OCI-M2 (cell line): ENCODE results near the gene FGF12.

Experiments used
- DNase-seq: peaks from one replicate; lab custom pipeline; 2025; ENCODE audit not compliant: unreplicated experiment; lab: John Stamatoyannopoulos, UW

Gene FGF12

GRCh38 chr3:192352142-192352541 lies 375.2 kb downstream of the FGF12 start:
- DNase-seq = no peak

GRCh38 chr3:192351441-192351840 lies 375.9 kb downstream of the FGF12 start:
- DNase-seq = no peak

- DNase-seq = no peak
Measured at GRCh38 chr3:192340031-192340430, 387.3 kb downstream of the FGF12 start.

GRCh38 chr3:192339214-192339613 lies 388.1 kb downstream of the FGF12 start:
- DNase-seq = no peak

- no peak for DNase-seq
Measured at GRCh38 chr3:192336286-192336685, 391.1 kb downstream of the FGF12 start.

- no peak for DNase-seq
Measured at GRCh38 chr3:192332386-192333291, 394.7 kb downstream of the FGF12 start.

- no peak for DNase-seq
Measured at GRCh38 chr3:192331749-192332385, 395.5 kb downstream of the FGF12 start.

- DNase-seq = no peak
Measured at GRCh38 chr3:192326656-192327055, 400.7 kb downstream of the FGF12 start.

GRCh38 chr3:192317564-192317963 lies 409.8 kb downstream of the FGF12 start:
- DNase-seq = no peak

GRCh38 chr3:192313605-192314004 lies 413.7 kb downstream of the FGF12 start:
- DNase-seq = no peak

- DNase-seq = no peak
Measured at GRCh38 chr3:192307631-192308030, 419.7 kb downstream of the FGF12 start.

- DNase-seq = no peak
Measured at GRCh38 chr3:192303235-192303634, 424.1 kb downstream of the FGF12 start.

- no peak for DNase-seq
Measured at GRCh38 chr3:192302721-192303120, 424.6 kb downstream of the FGF12 start.

GRCh38 chr3:192299921-192300320 lies 427.4 kb downstream of the FGF12 start:
- no peak for DNase-seq

GRCh38 chr3:192296845-192297244 lies 430.5 kb downstream of the FGF12 start:
- DNase-seq = no peak

GRCh38 chr3:192284443-192285072 lies 442.8 kb downstream of the FGF12 start:
- no peak for DNase-seq

- DNase-seq = no peak
Measured at GRCh38 chr3:192281207-192281880, 446.0 kb downstream of the FGF12 start.

- DNase-seq = no peak
Measured at GRCh38 chr3:192279664-192280063, 447.7 kb downstream of the FGF12 start.

- no peak for DNase-seq
Measured at GRCh38 chr3:192277477-192277876, 449.9 kb downstream of the FGF12 start.

- no peak for DNase-seq
Measured at GRCh38 chr3:192275741-192276355, 451.5 kb downstream of the FGF12 start.

- DNase-seq = no peak
Measured at GRCh38 chr3:192273697-192274010, 453.7 kb downstream of the FGF12 start.
